Kidney (tissue), 14 donors: ENCODE results near the gene SQSTM1. TPM values are rescaled to one million over a fixed set of nuclear protein-coding genes. Genes with fewer than 3 reads are reported as not detected.
A peak's percentile ranks its signal among the peaks of the same experiment; 100 is the strongest.

Source experiments
- DNase-seq, 5 donors: peaks; one replicate each; pipeline ENCODE4 v3.0.0-alpha.2; 2013 to 2020
- FAIRE-seq: peaks from 2 replicates; lab custom pipeline; 2012; peaks lifted over from hg19 to GRCh38; lab: Jason Lieb, UNC
- H3K27ac ChIP-seq, 2 donors: one replicate each; pipeline ENCODE4 v1.7.0; 2013; ENCODE audit warnings: low read depth in 2 of 2, low read length in 2 of 2, inconsistent platforms in 1 of 2
- H3K27me3 ChIP-seq: one replicate; pipeline ENCODE4 v1.7.1; 2013; ENCODE audit warnings: low read length, inconsistent platforms; ENCODE audit not compliant: control insufficient read depth, insufficient read depth
- H3K36me3 ChIP-seq, 3 donors: one replicate each; pipeline versions ENCODE4 v1.7.0 to v1.7.1; 2013; ENCODE audit warnings: low read length in 3 of 3, control low read depth in 1 of 3, inconsistent platforms in 1 of 3; ENCODE audit not compliant: insufficient read depth in 3 of 3, control insufficient read depth in 2 of 3
- H3K4me1 ChIP-seq, 3 donors: one replicate each; pipeline versions ENCODE4 v1.7.0 to v1.7.1; 2013; ENCODE audit warnings: low read length in 3 of 3, inconsistent platforms in 1 of 3, low read depth in 1 of 3; ENCODE audit not compliant: control insufficient read depth in 2 of 3, insufficient read depth in 2 of 3
- H3K4me3 ChIP-seq, 3 donors: one replicate each; pipeline versions ENCODE4 v1.7.0 to v1.8.1; 2013; ENCODE audit warnings: low read length in 3 of 3, control low read depth in 1 of 3, inconsistent platforms in 1 of 3
- H3K9ac ChIP-seq, 3 donors: one replicate each; pipeline versions ENCODE4 v1.7.0 to v1.7.1; 2013; ENCODE audit warnings: low read length in 3 of 3, control low read depth in 1 of 3, inconsistent platforms in 1 of 3
- H3K9me3 ChIP-seq, 3 donors: one replicate each; pipeline versions ENCODE4 v1.7.0 to v1.7.1; 2013; ENCODE audit warnings: low read length in 3 of 3, control low read depth in 1 of 3, inconsistent platforms in 1 of 3; ENCODE audit not compliant: control insufficient read depth in 2 of 3, insufficient read depth in 1 of 3
- CTCF ChIP-seq: IDR thresholded peaks from 3 replicates; pipeline ENCODE4 v1.5.1; 2012; ENCODE audit warnings: mild to moderate bottlenecking, moderate library complexity, borderline replicate concordance; ENCODE audit not compliant: insufficient read depth; ENCODE audit errors: extremely low read depth
- intact Hi-C: fragments of 100-400 bp; cut with DNase I; formaldehyde crosslinking; loops from one replicate; pipeline ENCODE4 v1.11.1; 2022
- polyA plus RNA-seq: library from polyadenylated mRNA; stranded (reverse); fragments of 350-450 nt; fragmentation: Illumina TruSeq; extraction: RNeasy Lipid Tissue Mini Kit (QIAGEN cat#74804); gene quantifications from one replicate; pipeline ENCODE4 v1.2.3, GENCODE V29; 2014; ENCODE audit warnings: low read depth, low replicate concordance; ENCODE audit not compliant: insufficient read depth
- total RNA-seq: library from RNA; stranded (reverse); fragmentation: NEBNext Ultra II Directional; extraction: Animal tissue kit (Norgen Biotek cat#: 25700); gene quantifications from one replicate; pipeline ENCODE4 v1.2.1, GENCODE V29; 2021
- donor health status: control.
- donor health status: control.
- donor health status: control.
- donor health status: control.
- donor health status: control.
- donor health status: DM: yes; HTN: yes; CAD: no.
- donor health status: Normal renal cell carcinoma (clear cell type).

SQSTM1 gene
- total and polyA plus RNA-seq, 2 donors from 2014 or later = 249 to 309 TPM

- Histone ChIP-seq H3K4me1 (peaks cover 0 to 54% (median 53%) of the 10 kb centered on the region in 3 donors), H3K27ac (peak overlapping the region; percentile 99 to 100), H3K36me3 (peaks cover 3 to 36% (median 21%) of the 10 kb centered on the region in 3 donors), H3K9me3 (no peaks in the 10 kb centered on the region), H3K9ac (peak overlapping the region; percentile 59 to 99 (median 85)), H3K27me3 (no peaks in the 10 kb centered on the region), H3K4me3 (peak overlapping the region; percentile 77 to 93 (median 84))
- DNase-seq = no peak
- intact Hi-C loops = no loop called here
- no peak for TF ChIP-seq CTCF
- no peak for FAIRE-seq
Measured at GRCh38 chr5:179822059-179822432, 1.3 kb downstream of the SQSTM1 start.

- DNase-seq = peak in 1 of 5 donors; percentile 76
- intact Hi-C loops = no loop called here
- H3K9me3 ChIP-seq = no peaks in the 10 kb centered on the region
Measured at GRCh38 chr5:179822444-179822990, 1.8 kb downstream of the SQSTM1 start.

GRCh38 chr5:179823937-179824744 is 3.4 kb downstream of the SQSTM1 start:
- Histone ChIP-seq H3K27ac (peak overlapping the region in 1 of 2 donors; percentile 32), H3K27me3 (no peaks in the 10 kb centered on the region), H3K4me3 (peak overlapping the region in 1 of 3 donors; percentile 18), H3K4me1 (peaks cover 0 to 55% (median 45%) of the 10 kb centered on the region in 3 donors), H3K36me3 (peaks cover 5 to 52% (median 27%) of the 10 kb centered on the region in 3 donors), H3K9ac (peak overlapping the region in 1 of 3 donors; percentile 18), H3K9me3 (no peaks in the 10 kb centered on the region)
- intact Hi-C loops = no loop called here
- DNase-seq (peak in 1 of 5 donors; percentile 71), FAIRE-seq (no peak)
- TF ChIP-seq CTCF = no peak

More at GRCh38 chr5:179822444-179822990, 1.8 kb downstream of the SQSTM1 start:
- TF ChIP-seq CTCF = peak; percentile 2
- peak overlapping the region in 1 of 3 donors; percentile 99 for H3K9ac ChIP-seq
- H3K27me3 ChIP-seq = no peaks in the 10 kb centered on the region
- H3K36me3 ChIP-seq = peaks cover 3 to 40% (median 21%) of the 10 kb centered on the region in 3 donors
- no peak for FAIRE-seq
- H3K4me3 ChIP-seq = peak overlapping the region in 2 of 3 donors; percentile 77 to 84
- peaks cover 0 to 54% (median 53%) of the 10 kb centered on the region in 3 donors for H3K4me1 ChIP-seq
- H3K27ac ChIP-seq = peak overlapping the region; percentile 25 to 100
